HS-27A (cell line): ENCODE measurements around the gene GPC5.

Source experiments
- DNase-seq: peaks from one replicate; pipeline ENCODE4 v3.0.0-alpha.2; 2012; ENCODE audit warnings: low read depth, missing footprints

The GPC5 gene

DNA sequence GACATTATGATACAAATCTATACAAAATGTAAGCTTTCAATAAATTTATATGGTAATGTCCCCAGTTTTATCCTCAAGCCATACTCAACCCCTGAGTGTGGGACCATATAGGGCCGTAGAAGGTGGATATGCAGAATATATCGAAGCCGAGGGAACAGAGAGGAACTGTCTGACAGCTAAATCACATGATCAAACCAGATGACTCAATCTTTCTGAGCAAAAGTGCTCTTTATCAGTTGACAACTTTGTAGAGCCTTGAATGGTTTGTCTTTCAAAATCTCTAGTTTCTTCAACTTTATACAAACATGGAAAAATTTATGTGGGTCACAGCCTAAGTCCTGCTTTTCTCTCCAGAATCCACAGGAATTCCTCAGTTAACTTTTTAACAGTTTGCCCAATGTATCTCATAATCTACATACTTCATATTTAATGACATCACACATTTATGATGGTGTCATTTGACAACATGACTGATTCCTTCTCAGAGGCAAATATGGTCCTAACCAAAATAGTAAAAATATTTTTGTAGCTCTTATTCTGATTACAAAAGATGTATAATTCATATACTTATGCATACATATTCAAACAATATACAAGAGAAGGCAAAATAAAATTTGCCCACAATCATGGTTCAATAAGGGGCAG lies 1155.2 kb downstream of the GPC5 start:
- no peak for DNase-seq

DNA sequence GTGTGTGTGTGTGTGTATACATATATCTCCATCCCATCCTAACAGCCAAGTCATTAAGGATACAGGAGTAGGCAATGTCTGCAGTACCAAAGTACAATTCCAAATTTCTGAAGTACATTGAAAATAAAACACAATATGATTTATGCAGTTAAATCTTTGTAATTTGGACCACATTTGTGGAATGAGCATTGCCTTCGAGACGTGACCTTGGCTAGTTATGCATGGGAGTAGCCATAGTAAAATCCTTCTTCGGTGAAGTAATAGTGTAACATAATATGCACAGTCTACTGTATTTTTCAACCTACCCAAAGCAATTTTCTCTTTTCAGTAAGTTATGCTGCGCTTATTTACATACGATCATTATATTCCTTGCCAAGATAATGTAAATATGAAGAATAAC lies 1162.5 kb downstream of the GPC5 start:
- no peak for DNase-seq

DNA sequence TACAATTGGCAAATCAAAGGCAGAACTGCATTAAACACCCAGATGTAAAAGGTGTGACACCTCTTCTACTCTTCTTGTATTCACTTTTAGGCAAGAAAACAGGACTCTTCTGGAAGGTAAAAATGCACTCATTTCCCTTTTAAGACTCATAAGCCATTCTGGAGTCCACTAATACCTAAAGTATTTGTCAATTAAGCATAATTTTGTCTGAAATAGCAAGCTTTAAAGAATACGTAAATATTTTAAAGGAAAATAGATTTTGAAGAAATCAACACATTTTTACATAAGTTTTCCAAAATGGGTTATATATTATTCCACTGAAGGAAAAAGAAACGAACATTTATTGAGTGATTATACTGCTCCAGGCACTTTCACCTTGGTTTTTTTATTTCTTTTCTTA lies 1166.5 kb downstream of the GPC5 start:
- no peak for DNase-seq

DNA sequence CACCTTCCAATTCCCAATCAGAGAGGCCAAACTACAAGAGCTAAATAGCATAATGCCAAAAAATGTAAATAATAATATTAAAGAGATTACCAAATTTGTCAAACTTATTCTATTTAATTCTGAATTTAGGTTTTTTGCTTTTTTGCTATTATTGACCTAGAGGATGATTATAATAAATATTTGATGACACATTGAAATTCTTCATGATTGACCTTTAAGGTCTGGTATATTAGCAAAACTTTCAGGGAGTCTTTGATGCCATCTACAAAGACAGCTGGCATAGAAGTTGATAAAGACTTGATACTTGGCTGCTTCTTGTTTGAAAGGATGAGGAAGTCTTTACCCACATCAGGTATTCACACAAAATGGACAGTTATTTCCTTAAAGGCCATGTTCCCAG lies 1168.3 kb downstream of the GPC5 start:
- no peak for DNase-seq

DNA sequence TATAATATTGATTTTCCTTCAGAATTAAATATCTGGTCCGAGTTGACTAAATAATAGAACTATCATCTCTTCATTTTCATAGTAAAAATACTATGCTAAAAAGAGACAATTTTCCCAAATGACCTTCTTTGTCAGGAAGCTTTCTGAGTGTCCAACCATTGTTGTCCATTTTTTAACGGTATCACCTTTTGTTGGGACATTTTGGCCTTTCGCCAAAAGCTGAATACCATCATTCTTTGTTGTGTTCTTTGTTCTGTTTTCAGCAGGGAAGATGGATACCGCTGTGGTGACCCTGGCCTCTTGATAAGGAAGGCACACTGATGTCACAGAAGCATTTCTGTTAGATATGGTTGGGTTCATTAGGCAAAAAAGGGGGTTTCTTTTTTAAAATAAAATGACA lies 1173.8 kb downstream of the GPC5 start:
- no peak for DNase-seq

DNA sequence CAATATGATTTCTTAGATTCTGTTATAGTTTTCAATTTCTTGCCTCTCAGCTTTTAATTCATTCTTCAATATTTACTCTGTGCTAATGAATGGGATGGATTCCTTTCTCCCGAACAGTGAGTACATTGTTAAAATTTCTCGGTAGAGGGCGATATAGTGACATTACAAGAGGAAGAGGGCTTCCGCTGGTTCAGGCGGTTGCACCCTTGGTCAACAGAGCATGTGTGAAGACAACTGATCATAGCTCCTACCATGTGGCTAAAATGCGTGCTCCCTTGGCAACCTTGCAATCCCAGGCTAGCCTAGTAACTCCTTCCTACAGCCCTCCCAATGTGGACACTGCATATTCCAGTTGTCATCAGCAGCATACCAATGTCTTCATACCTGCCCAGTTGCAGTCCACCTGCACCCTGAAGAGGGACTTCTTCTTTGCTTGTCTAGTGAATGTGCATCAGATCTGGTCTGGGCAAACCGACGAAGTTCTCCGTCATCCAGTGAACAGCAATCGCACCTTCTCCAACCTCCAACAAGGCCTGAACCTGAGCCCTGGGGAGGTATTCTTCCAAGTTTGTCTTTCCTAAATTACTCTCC lies 1175.1 kb downstream of the GPC5 start:
- DNase-seq = no peak

DNA sequence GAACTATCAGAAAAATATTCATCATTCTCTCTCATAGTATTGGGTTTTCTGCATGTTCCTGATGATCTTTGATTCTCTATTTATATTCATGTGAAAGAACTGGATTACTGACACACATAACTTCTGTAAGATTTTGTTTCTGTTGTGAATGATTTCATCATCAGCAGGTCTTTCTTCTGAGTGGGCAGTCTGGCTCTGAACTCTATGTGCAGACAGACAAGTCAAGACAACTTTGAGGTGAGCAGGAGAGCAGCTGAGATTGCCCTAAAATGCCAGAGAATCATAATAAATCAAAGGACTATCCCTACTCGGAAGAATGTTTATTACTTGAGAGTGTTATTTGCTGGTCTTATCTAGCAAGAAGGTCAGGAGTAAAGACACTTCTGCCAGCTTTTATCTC lies 1176.1 kb downstream of the GPC5 start:
- DNase-seq = no peak

DNA sequence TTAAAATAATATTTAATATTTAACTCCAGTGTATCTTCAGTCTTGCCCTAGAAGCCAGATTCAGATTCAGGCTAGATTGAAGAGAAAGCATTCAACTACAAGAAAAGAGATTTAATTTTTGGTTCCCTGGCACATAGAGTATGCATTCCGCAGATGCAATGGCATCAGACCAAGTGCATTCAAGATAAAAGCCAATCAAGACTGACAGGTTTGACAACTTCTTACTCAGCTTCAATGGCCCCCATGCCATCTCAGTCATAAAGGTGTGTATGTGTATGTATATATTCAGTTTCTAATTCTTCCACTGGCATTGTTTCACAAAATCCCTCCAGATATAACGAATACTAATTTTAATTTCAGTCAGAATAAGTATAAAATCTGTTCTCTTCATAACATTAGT lies 1177.4 kb downstream of the GPC5 start:
- no peak for DNase-seq

DNA sequence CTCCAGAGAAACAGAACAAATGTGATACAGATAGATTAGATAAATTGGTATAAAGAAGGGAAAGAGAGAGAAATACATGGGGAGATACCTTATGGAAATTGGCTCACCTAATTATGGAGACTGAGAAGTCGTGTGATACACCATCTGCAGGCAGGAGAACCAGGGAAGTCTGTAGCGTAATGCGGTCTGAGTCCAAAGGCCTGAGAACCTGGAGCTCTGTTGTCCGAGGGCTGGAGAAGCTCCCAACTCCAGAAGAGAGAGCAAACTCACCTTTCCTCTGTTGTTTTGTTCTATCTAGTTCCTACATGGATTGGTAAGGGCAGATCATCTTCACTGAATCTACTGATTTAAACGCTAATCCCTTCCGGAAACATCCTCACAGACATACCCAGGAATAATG lies 1179.9 kb downstream of the GPC5 start:
- DNase-seq = no peak

DNA sequence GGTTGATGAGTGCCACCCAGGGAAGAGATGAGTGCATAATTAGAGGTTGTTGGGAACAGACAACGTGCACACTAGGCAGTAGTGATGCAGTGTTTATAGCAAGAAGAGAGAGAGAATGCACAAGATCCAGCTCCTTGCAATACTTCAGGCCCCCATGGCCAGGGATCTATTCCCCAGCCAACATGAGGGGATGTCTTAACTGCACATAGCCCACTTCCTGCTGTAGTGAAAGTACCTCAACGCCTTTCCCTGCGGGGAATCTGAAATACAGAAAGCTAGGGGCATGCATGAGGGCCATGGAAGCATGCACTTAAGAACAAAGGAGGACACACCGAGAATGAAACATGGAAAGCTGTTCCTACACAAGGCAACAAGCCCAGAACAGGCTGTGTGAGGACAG lies 1191.5 kb downstream of the GPC5 start:
- DNase-seq = no peak

DNA sequence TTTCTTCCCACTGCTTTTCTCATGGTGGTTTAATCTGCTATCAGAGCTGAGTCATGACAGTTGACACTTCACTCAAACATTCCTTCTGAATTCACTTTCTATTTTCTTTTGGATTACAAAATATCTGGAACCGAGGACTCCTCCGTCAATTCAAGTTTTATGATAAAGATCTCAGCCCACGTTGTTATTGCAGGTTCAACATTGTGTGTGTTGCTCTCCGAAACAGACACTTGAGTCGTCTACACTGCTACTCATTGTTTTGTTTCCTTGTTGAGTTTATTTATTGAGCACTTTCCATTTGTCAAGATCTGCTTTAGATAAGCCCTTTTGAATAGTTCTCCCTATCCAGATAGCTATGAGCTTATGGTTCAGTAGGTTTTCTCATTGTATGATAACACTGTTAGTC lies 1192.1 kb downstream of the GPC5 start:
- DNase-seq = no peak

DNA sequence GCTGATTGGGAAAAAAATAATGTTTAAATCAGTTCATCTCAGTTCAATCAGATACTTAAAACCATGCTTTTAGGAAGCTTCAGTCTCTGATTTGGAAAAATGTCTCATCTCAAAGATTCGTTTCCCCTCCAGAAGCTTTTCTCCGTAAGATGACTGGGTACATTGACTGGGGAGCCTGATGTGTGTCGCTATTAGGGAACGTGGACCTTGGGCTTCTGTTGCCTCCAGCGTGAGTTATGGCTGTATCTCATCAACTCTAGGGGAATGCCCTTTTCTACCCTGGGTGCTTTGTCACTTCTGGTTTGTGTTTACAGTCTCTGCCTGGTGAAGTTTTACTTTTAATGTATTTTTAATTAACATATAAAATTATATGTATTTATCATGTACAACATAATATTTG lies 1192.7 kb downstream of the GPC5 start:
- no peak for DNase-seq

DNA sequence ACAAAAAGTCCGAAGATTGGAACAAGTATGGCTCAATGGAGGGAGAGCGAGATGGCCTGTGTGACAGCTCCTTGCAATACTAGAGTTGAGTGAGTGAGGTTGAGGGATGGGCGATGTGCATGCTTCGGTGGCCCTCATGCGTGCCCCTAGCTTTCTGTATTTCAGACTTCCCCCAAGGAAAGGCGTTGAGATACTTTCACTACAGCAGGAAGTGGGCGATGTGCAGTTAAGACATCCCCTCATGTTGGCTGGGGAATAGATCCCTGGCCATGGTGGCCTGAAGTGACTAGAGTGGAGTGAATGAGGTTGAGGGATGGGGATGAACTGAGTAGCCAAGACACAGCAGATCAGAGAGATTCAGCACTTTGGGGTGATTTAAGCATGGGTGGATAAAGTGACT lies 1194.3 kb downstream of the GPC5 start:
- DNase-seq = no peak

DNA sequence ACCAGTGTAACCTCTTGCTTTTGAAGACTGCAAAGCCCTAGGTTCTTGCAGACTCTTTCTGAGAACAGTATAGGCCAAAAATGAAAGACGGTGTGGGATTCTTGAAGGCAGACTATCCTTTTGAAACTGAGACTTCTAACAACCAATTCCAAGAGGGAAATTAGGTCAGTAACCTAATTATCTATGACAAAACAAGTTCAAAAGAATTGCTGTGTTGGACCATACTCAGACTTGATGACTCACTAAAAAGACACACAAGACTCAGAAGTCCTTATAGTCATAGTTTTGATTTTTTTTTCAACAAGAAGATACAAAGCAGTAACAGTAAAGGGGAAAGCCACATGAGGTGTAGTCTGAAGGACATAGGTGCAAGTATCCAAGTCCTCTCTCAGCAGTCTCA lies 1204.1 kb downstream of the GPC5 start:
- DNase-seq = no peak

DNA sequence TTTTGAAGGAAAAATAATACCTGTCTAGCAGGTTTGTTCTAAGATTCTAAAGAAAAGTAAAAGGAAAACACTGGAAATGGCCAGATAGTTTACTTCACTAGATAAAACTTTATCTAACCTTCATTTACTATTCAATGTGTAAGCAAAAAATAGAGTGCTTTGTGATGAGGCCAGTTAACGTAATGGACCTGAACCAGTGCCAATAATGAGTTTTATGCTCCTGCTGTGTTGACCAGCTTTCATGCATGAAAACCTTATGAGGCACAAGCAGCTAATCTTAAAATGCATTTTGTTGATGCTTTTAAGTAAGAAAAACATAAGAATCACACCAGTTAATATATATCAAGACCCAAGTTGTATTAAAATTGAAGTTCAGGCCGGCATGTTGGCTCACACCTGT lies 1211.0 kb downstream of the GPC5 start:
- DNase-seq = no peak

DNA sequence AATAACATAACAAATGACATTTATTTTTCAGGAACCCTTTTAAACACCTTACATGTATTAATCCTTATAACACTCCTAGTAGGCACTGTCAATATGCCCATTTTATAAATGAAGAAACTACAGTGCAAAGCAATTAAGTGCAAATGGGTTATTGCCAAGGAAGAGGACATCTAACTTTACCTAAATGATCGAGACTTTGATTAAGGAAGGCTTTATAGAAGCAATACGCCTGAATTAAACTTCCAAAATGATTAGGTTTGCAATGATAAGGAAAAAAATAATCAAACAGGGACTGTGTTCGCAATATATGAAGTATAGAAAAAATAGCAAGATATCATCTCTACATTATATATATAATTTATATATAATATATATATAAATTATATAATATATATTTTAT lies 1214.5 kb downstream of the GPC5 start:
- DNase-seq = no peak

DNA sequence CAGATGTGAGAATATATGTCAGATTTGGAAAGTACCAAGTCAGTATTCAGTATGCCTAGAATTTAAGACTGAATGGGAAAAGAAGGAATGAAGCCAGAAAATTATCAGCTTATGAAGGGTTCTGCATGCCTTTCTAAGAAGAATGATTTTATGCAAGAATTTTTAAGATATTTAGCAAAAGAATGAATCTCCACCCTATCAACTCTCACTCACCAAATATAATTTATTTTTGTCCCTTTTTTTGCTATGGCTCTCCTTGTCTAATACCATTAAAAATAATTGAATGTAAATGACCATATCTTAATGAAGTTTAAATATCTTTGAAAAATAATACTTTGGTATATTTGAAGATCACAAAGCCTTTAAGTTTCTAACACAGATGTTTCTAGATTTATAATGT lies 1215.5 kb downstream of the GPC5 start:
- DNase-seq = no peak

DNA sequence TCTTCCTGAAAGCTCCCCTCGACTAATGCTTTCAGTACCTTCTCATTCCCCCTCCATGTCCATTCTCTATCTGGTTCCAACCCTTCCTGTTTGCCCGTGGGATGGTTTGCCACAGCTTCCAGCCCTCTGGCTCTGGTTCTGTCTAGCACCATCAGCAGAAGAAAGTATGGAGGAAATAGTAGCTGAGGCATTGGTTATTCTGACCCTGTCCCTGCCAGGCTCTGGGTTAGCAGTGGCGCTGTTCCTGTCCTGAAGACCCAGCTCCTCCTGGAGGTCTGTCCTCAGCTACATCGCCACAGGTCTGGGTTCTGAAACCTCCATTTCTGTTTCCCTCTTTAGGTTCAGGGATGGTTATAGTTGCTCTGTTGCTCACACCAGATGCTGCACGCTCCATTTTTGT lies 1223.6 kb downstream of the GPC5 start:
- no peak for DNase-seq

DNA sequence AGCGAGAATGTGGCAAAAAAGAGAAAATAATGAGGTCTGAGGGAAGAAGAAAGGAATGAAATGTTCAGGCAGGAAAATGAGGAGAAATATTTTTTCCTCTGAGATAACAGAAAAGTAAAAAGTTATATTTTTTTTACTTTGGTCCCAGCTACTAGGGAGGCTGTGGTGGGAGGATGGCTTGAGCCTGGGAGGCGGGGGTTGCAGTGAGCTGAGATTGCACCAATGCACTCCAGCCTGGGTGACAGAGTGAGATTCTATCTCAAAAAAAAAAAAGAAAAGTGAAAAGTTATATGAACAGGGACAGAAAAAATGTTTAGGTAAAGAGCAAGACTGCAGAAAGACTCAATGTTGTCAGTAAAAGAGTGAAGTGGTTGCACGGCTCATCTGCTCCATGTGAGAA lies 1224.5 kb downstream of the GPC5 start:
- DNase-seq = no peak

DNA sequence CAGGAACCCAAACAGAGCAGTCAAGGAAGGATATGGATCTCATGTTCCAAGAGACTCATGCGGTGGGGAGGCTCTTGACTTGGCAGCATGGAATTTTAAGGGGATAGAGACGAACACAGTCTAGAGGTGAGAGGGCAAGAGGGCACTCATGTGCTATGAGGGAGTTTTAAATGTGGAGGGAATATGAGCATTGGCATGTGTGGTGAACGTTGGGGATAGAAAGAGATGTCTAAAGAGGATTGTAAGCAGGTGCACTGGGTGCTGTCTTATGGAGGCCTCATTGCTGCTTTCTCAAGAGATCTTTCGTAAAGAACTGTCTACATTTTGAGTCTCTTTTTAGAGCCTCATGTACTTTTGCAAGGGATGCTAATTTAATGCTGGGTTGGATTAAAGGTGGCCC lies 1227.9 kb downstream of the GPC5 start:
- no peak for DNase-seq

DNA sequence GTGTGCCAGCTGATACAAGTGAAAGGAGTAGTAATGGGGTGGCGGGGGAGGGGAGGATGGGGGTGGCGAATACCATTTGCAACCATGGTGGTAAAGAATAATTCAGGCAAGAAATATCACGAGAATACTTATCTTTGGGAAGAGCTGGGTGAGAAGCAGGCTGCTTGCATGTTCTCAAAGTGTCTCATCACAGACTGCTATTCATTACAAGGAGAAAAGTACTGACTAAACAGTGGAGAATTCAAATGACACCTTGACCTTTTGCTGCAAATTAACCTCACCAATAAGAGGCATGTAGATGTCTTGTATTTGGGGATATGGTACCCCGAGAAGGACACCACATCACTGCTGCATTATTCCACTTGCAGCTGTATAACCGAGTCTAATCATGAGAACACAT lies 1242.5 kb downstream of the GPC5 start:
- DNase-seq = no peak

DNA sequence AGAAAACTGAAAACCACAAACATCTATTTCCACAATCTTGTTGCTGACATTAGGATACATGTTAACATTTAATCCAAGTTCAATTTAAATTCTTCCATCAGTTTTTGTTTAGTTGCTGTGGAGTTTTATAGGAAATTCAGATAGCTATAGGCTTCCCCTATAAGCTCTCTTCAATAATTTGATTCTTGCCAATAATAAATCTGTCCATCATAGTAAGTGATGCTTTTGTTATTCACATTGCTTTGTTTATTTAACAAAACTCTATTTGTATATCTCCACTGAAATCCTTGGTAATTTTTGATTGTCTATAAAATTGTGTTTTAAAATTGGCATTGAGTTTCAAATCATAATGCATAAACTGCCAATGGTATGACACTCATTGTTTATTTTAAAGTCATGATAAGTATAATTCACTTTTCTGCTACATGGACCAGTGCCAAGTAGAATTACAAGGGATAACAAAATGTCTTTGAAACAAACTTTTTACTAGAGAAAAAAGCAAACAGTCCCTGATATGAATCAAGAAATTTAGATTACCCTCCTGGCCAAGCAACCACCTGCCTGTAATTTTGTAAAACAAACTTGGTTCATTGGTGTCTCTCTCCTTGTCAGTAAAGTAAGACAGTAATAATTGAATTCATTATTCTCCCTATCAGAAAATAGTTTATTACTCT lies 1250.9 kb downstream of the GPC5 start:
- no peak for DNase-seq

DNA sequence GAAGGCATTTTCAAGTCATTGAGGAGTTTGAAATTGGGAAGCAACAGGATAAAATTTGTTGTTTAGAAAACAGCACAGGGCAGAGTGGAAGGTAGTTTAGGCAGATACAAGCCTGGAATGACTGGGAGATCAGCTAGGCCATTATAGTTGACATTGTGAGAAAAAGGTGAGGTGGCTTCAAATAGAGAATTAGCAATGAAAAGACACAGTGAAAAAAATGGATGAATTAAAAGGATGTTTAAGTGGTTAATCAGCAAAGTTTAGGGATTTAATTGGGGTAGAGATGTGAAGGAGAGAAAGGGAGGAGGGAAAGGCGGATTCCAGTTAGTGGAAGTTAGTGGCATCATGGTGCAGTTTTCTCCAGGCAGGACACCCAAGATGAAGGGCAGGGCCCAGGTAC lies 1257.7 kb downstream of the GPC5 start:
- no peak for DNase-seq

DNA sequence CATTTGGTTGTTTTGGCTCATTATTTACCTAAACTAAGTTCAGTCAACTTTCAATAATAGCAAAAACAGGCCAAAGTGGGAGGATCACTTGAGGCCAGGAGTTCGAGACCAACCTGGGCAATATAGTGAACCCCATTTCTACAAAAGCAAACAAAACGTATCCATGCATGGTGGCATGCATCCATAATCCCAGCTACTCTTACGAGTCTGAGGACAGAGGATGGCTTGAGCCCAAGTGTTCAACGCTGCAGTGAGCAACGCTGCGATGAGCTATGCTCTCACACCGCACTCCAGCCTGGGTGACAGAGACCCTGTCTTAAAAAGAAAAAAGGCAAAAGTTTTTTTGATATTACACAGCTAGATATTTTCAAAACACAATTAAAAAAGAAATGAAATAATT lies 1258.2 kb downstream of the GPC5 start:
- no peak for DNase-seq
